Head of caudate nucleus (tissue), 42 donors: ENCODE measurements around the gene BICD2.
"Not testable (repeated sequence)": the region's sequence is repeated elsewhere in the genome, so short reads cannot be mapped to it uniquely, and the experiment has no call there.

Experiments
- DNase-seq, 42 donors: peaks; one replicate each; pipeline versions ENCODE4 v3.0.0 to v3.0.0-alpha.2; 2020 to 2021; ENCODE audit warnings: mixed read lengths in 7 of 42
- intact Hi-C: fragments of 100-400 bp; cut with DNase I; formaldehyde crosslinking; loops from one replicate; pipeline ENCODE4 v1.15.0; 2022

Gene BICD2

DNA sequence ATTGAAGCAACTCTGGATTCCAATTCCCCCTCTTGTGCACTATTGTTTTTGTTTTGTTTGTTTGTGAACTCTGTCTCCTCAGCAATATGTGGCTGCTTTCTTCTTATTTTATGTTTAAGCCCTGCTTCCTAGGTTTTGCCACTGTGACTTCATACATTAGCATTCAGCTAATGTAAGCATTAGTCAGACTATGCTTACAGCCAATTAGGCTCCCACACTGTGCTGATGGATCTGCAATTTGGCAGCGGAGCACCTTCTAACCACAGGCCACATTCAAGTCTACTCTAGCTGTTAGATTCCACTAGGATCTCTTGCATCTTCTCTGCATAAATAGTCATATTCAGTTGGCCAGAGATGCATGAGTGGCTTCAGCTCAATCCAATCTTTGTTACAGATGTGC, 9.6 kb upstream of the BICD2 start:
- intact Hi-C loops = no loop called here
- peak in 23 of 42 donors; percentile 18 to 82 (median 45) for DNase-seq

- no peak for DNase-seq
- intact Hi-C loops = no loop called here
Measured at GRCh38 chr9:92773810-92774209, 9.2 kb upstream of the BICD2 start.

DNA sequence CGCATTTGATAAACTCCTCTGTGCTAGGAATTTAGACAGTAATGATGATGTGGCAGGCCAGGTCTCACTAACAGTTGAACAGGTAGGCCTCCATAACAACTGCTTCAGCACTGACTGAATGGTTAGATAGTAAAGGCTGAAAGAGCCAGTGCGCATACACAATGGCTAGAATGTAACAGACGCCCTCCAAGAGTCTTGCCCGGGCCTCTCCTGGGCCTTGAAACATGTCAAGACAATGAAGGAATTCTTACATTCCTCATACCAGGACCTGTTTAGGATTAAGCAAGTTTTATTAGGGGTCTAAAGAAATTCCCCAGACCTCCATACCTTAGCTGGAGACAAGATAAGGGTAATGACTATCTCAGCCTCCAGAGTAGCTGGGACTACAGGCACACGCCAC, 6.7 kb upstream of the BICD2 start:
- DNase-seq = no peak
- intact Hi-C loops = no loop called here

DNA sequence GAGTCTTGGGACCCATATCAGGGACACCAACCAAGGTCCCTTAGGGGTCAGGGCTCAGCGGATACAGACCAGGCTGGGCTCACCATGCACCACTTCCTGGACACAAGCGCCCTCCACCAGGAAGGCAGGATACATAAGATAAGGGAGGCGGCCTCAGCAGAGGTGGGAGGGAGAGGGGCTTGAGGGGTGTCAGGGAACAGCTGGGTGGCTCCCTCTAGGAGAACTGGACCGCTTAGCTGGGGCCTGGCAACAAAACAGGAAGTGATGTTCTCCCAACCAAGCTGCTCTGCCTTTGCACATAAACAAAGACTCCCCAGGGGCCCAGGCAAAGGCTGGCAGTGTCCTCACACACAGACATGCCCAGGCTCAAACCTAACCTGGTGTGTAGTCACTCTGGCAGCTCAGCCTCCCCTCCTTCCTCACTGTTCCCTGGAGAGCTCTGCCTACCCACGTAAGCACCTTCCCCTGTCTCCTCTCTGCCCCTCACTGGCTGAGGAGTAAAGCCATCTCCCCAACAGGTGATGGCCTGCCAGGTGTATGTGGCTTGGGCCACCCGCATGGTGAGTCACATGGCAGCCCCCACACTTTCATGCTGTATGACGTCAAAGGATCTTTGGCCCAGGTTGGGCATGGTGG, 5.8 kb upstream of the BICD2 start:
- no peak for DNase-seq
- intact Hi-C loops = no loop called here

GRCh38 chr9:92769990-92770359, 5.3 kb upstream of the BICD2 start:
- DNase-seq = peak in 4 of 42 donors; percentile 28 to 57 (median 36)
- intact Hi-C loops = no loop called here

DNA sequence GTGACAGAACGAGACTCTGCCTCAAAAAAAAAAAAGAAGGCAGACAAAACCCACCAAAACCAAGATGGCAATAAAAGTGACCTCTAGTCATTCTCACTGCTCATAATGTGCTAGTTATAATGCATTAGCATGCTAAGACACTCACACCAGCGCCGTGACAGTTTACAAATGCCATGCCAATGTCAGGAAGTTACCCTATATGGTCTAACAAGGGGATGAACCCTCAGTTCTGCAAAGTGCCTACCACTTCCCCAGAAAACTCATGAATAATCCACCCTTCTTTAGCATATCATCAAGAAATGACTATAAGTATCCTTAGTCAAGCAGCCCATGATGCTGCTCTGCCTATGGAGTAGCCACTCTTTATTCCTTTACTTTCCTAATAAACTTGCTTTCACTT, 4.7 kb upstream of the BICD2 start:
- intact Hi-C loops = no loop called here
- no peak for DNase-seq

GRCh38 chr9:92768816-92769215, 4.2 kb upstream of the BICD2 start:
- DNase-seq, intact Hi-C loops: not testable (repeated sequence)

DNA sequence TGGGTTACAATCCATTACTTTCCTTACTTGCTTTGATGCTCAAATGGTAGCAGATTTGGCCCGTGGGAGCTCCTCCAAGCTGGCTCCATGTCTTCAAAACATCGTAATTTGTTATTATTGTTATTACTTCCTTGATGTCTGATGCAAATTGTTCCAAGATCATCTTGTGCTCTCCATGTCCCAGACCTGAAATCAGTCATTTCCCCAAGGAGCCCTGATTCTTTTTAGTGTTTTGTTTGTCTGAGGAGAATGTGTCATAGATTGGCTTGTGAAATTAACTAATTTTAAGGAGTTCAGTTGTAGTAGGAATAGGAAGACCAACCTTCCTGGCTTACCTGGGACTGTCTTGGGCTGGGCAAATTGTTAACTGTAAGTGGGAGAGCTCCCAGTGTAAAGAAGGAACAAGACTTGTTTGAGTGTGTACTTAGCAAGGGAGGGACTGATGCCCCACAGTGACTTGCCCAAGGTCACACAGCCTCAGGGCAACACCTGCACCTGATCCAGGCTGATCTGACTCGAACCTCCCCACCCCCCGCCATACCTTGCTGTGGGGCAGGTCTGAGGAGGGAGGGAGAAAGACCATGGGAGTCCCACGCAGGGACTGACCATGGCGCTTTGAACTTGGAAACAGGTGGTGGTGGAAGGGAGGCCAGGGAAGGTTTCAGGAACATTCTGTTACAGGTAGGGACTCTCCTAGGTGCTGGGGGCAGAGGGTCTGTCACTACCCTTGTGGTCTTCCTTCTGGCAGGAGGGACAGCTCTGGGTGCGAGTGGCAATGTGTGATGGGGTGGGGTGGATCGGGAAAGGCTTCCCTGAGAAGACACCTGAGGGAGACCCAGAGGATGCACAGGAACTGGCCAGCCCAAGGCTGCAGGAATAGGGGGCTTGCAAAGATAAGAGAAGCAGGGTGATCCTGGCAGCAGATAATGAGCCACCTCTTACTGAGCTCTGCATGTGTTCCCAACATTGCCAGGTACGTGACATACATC, 2.7 kb upstream of the BICD2 start:
- no peak for DNase-seq
- intact Hi-C loops = no loop called here

- intact Hi-C loops = loop anchor here (5.0 kb wide), 1 partner anchor 98 kb away; no protein-coding TSS in a partner anchor
- peak; percentile 86 to 100 (median 99) for DNase-seq
Measured at GRCh38 chr9:92764988-92765936, 629 bp upstream of the BICD2 start.

GRCh38 chr9:92763721-92764380, 782 bp downstream of the BICD2 start:
- peak in 11 of 42 donors; percentile 10 to 56 (median 32) for DNase-seq
- intact Hi-C loops = loop anchor here (2.0 to 5.0 kb wide), 2 partner anchors 41 to 97 kb away; no protein-coding TSS in a partner anchor

DNA sequence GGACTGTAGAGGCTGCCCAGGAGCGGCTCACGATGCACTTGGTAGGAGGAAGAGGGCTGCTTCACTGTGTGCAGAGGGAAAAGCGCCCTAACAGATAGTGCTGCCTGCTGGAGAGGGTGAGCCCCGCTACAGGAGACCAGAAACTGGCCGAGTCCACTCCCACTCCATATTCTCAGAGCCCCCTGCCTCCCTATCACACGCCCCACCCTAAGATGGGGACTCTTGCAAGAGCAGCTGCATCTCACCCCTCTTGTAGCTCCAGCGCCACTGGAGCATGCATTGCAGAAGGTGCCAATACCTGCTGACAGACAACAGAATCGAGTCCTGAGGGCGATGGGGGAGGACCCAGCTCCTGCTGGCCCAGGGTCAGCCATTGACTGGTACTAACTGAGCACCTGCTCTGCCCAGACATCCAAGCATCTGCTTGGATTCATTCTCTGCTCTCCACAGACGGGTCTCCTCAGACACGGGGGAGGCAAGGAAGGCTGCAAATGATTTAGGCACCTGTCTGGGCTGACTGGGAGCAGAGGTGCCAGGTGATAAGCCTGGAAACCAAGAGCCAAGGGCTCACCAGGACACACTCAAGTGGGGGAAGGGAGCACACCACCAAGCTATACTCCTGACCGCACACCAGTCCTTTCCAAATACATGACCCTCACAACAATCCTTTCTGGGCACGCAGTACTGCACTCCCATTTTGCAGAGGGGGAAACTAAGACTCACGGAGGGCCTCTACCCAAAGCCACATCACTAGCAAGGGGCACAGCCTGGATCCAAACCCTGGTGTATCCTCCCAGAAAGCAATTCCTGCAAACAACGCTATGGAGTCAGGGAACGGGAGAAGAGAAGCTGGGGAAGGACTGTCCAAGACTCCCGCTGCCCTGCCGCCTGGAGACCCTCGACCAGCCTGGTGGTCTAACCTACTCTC, 1.6 kb downstream of the BICD2 start:
- intact Hi-C loops = loop anchor here (2.0 to 5.0 kb wide), 2 partner anchors 40 to 96 kb away; no protein-coding TSS in a partner anchor

DNA sequence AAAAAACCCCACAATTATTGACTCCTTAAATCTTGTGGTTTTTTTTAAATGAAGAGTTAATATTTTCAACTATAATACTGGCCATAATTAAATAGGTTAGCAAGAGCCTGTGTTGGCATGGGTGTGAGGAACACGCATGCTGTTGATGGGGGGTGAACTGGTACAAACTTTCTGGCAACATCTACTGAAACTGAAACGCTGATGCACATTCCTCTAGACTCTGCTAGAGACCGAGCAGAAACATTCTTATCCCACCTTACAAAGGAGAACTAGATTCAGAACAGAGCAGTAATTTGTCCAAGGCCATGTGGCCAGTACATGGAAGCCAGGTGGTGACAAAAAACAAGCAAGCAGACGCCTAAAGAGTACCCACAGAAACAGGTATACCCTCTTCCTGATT, 2.4 kb downstream of the BICD2 start:
- no peak for DNase-seq

More for the DNA sequence above, 1.6 kb downstream of the BICD2 start:
- DNase-seq = peak in 1 of 42 donors; percentile 20

DNA sequence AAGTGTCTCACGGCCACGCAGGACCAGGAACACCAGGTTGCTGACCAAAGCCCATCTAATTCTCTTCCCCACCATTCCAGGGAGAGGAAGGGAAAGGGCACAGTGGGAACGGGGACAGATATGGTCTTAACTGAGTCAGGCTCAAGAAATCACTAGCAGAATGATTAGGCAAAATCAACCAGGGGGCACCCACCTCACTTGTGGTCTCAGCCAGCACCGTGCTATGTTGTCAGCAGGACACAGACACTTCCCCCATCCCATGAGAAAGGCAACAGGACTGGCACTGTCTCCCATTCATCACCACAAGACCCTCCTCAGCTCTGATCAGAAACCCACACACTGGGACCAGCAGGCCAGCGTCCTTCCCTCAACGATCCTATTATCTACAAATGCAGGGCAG, 2.9 kb downstream of the BICD2 start:
- no peak for DNase-seq
- intact Hi-C loops = loop anchor here (2.0 to 5.0 kb wide), 2 partner anchors 39 to 94 kb away; no protein-coding TSS in a partner anchor

More for the DNA sequence above, 2.4 kb downstream of the BICD2 start:
- intact Hi-C loops = loop anchor here (2.0 to 5.0 kb wide), 2 partner anchors 39 to 95 kb away; no protein-coding TSS in a partner anchor

DNA sequence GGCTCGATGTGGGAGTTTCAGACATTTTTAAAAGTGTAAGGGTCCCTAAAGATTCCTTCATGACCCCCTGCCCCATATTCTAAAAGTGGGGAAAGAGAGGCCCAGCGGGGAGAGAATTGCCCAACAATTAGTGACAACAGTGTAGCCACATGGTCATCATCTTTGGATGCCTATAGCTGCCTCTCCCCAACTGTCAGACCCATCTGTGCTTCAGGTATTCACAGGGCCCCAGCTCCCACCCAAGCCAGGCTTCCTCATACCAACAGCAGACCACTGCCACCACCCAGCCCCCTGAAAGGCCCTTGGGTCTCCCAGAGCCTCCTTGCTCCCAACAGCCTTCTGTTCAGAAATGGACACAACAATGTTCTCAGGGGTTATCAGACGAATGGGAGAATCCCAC, 4.1 kb downstream of the BICD2 start:
- DNase-seq = no peak
- intact Hi-C loops = loop anchor here (5.0 kb wide), 1 partner anchor 93 kb away; no protein-coding TSS in a partner anchor

DNA sequence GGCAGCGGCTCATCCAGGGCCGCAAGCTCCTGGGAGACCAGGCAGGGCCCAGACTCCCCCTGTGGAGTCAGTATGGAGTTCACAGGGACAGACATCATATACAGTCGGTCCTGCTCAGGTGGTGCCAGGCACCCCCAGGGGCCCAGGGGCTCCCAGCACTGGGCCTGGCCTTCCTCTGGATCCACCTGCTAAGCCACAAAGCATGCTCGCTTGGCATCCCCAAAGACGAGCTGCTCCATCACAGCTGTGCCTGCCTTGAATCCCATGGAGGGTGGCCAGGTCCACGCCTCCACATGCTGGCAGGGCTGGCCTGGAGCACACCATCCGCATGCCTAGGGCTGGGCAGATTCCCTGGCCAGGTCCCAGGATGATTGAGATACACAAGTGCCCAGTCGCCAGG, 4.6 kb downstream of the BICD2 start:
- intact Hi-C loops = loop anchor here (5.0 kb wide), 1 partner anchor 93 kb away; no protein-coding TSS in a partner anchor
- peak in 40 of 42 donors; percentile 16 to 87 (median 64) for DNase-seq

DNA sequence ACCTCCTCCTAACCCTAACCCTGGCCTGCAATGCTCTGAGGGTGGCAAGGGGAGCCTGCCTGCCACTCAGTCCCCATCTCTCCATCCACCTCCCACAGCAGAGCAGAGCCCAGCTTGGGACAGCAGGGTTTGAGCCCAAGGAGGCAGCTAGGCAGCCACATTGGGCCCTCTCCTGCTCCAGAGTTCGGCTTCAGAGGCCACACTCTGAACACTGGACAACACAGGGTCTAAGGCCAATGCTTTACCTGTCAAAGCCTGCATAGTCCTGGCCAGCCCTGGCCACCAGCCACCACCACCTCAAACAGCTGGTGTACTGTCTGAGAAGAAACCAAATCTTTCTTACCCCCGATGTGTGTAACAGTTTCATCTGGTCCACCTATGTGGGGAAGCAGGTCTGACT, 5.2 kb downstream of the BICD2 start:
- DNase-seq = no peak
- intact Hi-C loops = no loop called here

DNA sequence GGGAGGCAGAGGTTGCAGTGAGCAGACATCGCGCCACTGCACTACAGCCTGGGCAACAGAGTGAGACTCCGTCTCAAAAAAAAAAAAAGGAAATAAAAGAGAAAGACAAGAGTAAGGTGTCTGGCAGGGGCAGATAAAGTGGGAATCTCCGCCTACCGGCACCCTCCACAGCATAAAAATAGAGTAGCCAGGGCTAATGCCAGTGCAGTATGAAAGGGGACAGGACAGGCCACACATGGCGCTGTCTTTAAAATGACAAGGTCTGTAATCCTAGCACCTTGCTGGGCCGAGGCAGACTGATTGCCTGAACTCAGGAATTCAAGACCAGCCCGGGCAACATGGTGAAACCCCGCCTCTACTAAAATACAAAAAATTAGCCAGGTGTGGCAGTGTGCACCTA, 7.8 kb downstream of the BICD2 start:
- no peak for DNase-seq
- intact Hi-C loops = no loop called here
